ENCODE data around the gene ZNF205. TPM values are rescaled to one million over a fixed set of nuclear protein-coding genes. Genes with fewer than 3 reads are reported as not detected.
"Not testable (repeated sequence)": the region's sequence is repeated elsewhere in the genome, so short reads cannot be mapped to it uniquely, and the experiment has no call there.

The ZNF205 gene
- total RNA-seq, 1 experiment from 2014 or later = 15.3 TPM

GRCh38 chr16:3161235-3162018 is 49.0 kb downstream of the ZNF205 start:
- no peak for DNase-seq (ENCODE audit: low read depth in 1 of 2, low spot score in 2 of 2)
- Histone ChIP-seq H3K4me3 (no peak overlapping the region), H3K36me3 (no peaks in the 10 kb centered on the region; the same call in 1 of the 2 replicates), H3K27ac (no peak overlapping the region), H3K9me3 (replicated peaks) (no peaks in the 10 kb centered on the region), H3K27me3 (replicated peaks) (no peaks in the 10 kb centered on the region; the same call in 1 of the 2 replicates), H3K4me1 (replicated peaks) (peaks cover 21% of the 10 kb centered on the region)

GRCh38 chr16:3164121-3164991 is 52.0 kb downstream of the ZNF205 start:
- Histone ChIP-seq H3K27ac (no peak overlapping the region), H3K9me3 (replicated peaks) (no peaks in the 10 kb centered on the region), H3K4me1 (replicated peaks) (peaks cover 15% of the 10 kb centered on the region), H3K36me3 (no peaks in the 10 kb centered on the region), H3K4me3 (no peak overlapping the region), H3K27me3 (replicated peaks) (peaks cover 18% of the 10 kb centered on the region)
- DNase-seq (ENCODE audit: low read depth in 1 of 2, low spot score in 2 of 2) = no peak

GRCh38 chr16:3165111-3165822 is 52.9 kb downstream of the ZNF205 start:
- no peak for DNase-seq (ENCODE audit: low read depth in 1 of 2, low spot score in 2 of 2)
- no peaks in the 10 kb centered on the region for H3K9me3 ChIP-seq (replicated peaks)
- H3K4me3 ChIP-seq = no peak overlapping the region
- H3K27me3 ChIP-seq (replicated peaks) = peaks cover 27% of the 10 kb centered on the region
- no peak overlapping the region for H3K27ac ChIP-seq
- peaks cover 8% of the 10 kb centered on the region for H3K4me1 ChIP-seq (replicated peaks)
- H3K36me3 ChIP-seq = no peaks in the 10 kb centered on the region

GRCh38 chr16:3166505-3166886 is 54.1 kb downstream of the ZNF205 start:
- no peaks in the 10 kb centered on the region for H3K36me3 ChIP-seq
- H3K9me3 ChIP-seq (replicated peaks) = no peaks in the 10 kb centered on the region
- H3K27me3 ChIP-seq (replicated peaks) = peaks cover 40% of the 10 kb centered on the region
- H3K27ac ChIP-seq = no peak overlapping the region
- peaks cover 8% of the 10 kb centered on the region for H3K4me1 ChIP-seq (replicated peaks)
- no peak for DNase-seq (ENCODE audit: low read depth in 1 of 2, low spot score in 2 of 2)
- no peak overlapping the region for H3K4me3 ChIP-seq

GRCh38 chr16:3168729-3169128 is 56.3 kb downstream of the ZNF205 start:
- H3K36me3 ChIP-seq; H3K4me3 ChIP-seq; H3K9me3 ChIP-seq (replicated peaks); DNase-seq (ENCODE audit: low read depth in 1 of 2, low spot score in 2 of 2); H3K27ac ChIP-seq; H3K4me1 ChIP-seq (replicated peaks): not testable (repeated sequence)
- peaks cover 59% of the 10 kb centered on the region for H3K27me3 ChIP-seq (replicated peaks)

Other genes starting within 250 kb of the ZNF205 start
- 72.0 and 82.4 TPM in 2 replicates for gene FLYWCH2, start 229.4 kb upstream of the ZNF205 start, total RNA-seq (2014; rRNA removed; shearing (Covaris generic))
- gene FLYWCH1, start 200.7 kb upstream of the ZNF205 start, total RNA-seq (2014; rRNA removed; shearing (Covaris generic)) = 14.7 and 17.6 TPM in 2 replicates
- gene KREMEN2, start 148.3 kb upstream of the ZNF205 start, total RNA-seq (2014; rRNA removed; shearing (Covaris generic)) = not detected in 2 replicates
- gene PAQR4, start 143.2 kb upstream of the ZNF205 start, total RNA-seq (2014; rRNA removed; shearing (Covaris generic)) = 29.9 and 44.0 TPM in 2 replicates
- 66.4 and 80.8 TPM in 2 replicates for gene PKMYT1, start 132.1 kb upstream of the ZNF205 start, total RNA-seq (2014; rRNA removed; shearing (Covaris generic))
- gene CLDN9, start 99.7 kb upstream of the ZNF205 start, total RNA-seq (2014; rRNA removed; shearing (Covaris generic)) = not detected in 2 replicates
- not detected in 2 replicates for gene CLDN6, start 94.4 kb upstream of the ZNF205 start, total RNA-seq (2014; rRNA removed; shearing (Covaris generic))
- gene TNFRSF12A, start 92.2 kb upstream of the ZNF205 start, total RNA-seq (2014; rRNA removed; shearing (Covaris generic)) = 545 and 625 TPM in 2 replicates
- 16.2 and 30.6 TPM in 2 replicates for gene HCFC1R1, start 88.6 kb upstream of the ZNF205 start, total RNA-seq (2014; rRNA removed; shearing (Covaris generic))
- 27.4 and 28.2 TPM in 2 replicates for gene THOC6, start 88.6 kb upstream of the ZNF205 start, total RNA-seq (2014; rRNA removed; shearing (Covaris generic))
- not detected in 2 replicates for gene BICDL2, start 75.6 kb upstream of the ZNF205 start, total RNA-seq (2014; rRNA removed; shearing (Covaris generic))
- 0.55 TPM in 1 of 2 replicates, not detected in the other for gene MMP25, start 66.0 kb upstream of the ZNF205 start, total RNA-seq (2014; rRNA removed; shearing (Covaris generic))
- 99.8 and 160 TPM in 2 replicates for gene IL32, start 46.9 kb upstream of the ZNF205 start, total RNA-seq (2014; rRNA removed; shearing (Covaris generic))
- not detected in 2 replicates for gene ZSCAN10, start 13.3 kb upstream of the ZNF205 start, total RNA-seq (2014; rRNA removed; shearing (Covaris generic))
- 2.6 and 3.8 TPM in 2 replicates for gene ZNF213, start 22.4 kb downstream of the ZNF205 start, total RNA-seq (2014; rRNA removed; shearing (Covaris generic))
- gene OR1F1, start 75.6 kb downstream of the ZNF205 start, total RNA-seq (2014; rRNA removed; shearing (Covaris generic)) = not detected in 2 replicates
- gene ZNF200, start 122.6 kb downstream of the ZNF205 start, total RNA-seq (2014; rRNA removed; shearing (Covaris generic)) = 8.5 TPM in 2 replicates
- gene MEFV, start 144.0 kb downstream of the ZNF205 start, total RNA-seq (2014; rRNA removed; shearing (Covaris generic)) = not detected in 2 replicates
- gene ZNF263, start 170.9 kb downstream of the ZNF205 start, total RNA-seq (2014; rRNA removed; shearing (Covaris generic)) = 41.0 and 53.8 TPM in 2 replicates
- 2.1 and 11.1 TPM in 2 replicates for gene TIGD7, start 192.8 kb downstream of the ZNF205 start, total RNA-seq (2014; rRNA removed; shearing (Covaris generic))
- gene ZNF75A, start 192.9 kb downstream of the ZNF205 start, total RNA-seq (2014; rRNA removed; shearing (Covaris generic)) = 15.5 and 16.8 TPM in 2 replicates
- gene OR2C1, start 243.3 kb downstream of the ZNF205 start, total RNA-seq (2014; rRNA removed; shearing (Covaris generic)) = 0.08 TPM in 1 of 2 replicates, not detected in the other

Data from SJSA1 (cell line).